Activated naive CD4-positive, alpha-beta T cell treated with anti-CD3 and anti-CD28 coated beads for 36 hours (primary cell): ENCODE data around the gene HOMER2. TPM values are rescaled to one million over a fixed set of nuclear protein-coding genes. Genes with fewer than 3 reads are reported as not detected.

ENCODE experiments used
- CTCF ChIA-PET: fragments of 350-600 bp; sonication (Branson Sonifier 250); formaldehyde crosslinking; loops from one replicate; lab custom pipeline; 2021; ENCODE audit warnings: antibody characterized with exemption; lab: Charles Lee
- DNase-seq: peaks from one replicate; pipeline ENCODE4 v3.0.0-alpha.2; 2020
- H3K27ac Mint-ChIP-seq: one replicate; pipeline ENCODE4 v1.8.0; 2021; ENCODE audit warnings: mild to moderate bottlenecking, mixed read lengths
- H3K27me3 Mint-ChIP-seq: one replicate; pipeline ENCODE4 v1.8.0; 2021; ENCODE audit warnings: low read depth, mixed read lengths
- H3K36me3 Mint-ChIP-seq: one replicate; pipeline ENCODE4 v1.8.0; 2021; ENCODE audit warnings: low read depth, mixed read lengths
- H3K4me1 Mint-ChIP-seq: one replicate; pipeline ENCODE4 v1.8.0; 2021; ENCODE audit warnings: low read depth, mixed read lengths
- H3K4me3 Mint-ChIP-seq: one replicate; pipeline ENCODE4 v1.8.0; 2021; ENCODE audit warnings: mild to moderate bottlenecking, moderate library complexity, mixed read lengths
- H3K9me3 Mint-ChIP-seq: one replicate; pipeline ENCODE4 v1.8.0; 2021; ENCODE audit warnings: mixed read lengths
- intact Hi-C: fragments of 100-400 bp; cut with micrococcal nuclease; formaldehyde crosslinking; loops from one replicate; pipeline ENCODE4 v1.15.1; 2023
- total RNA-seq, 2 experiments: library from RNA; stranded (reverse); gene quantifications; one replicate each; pipeline ENCODE4 v1.2.3, GENCODE V29; 2021

The HOMER2 gene
- total RNA-seq, 2 experiments from 2014 or later, result 2.3 to 2.8 TPM

DNA sequence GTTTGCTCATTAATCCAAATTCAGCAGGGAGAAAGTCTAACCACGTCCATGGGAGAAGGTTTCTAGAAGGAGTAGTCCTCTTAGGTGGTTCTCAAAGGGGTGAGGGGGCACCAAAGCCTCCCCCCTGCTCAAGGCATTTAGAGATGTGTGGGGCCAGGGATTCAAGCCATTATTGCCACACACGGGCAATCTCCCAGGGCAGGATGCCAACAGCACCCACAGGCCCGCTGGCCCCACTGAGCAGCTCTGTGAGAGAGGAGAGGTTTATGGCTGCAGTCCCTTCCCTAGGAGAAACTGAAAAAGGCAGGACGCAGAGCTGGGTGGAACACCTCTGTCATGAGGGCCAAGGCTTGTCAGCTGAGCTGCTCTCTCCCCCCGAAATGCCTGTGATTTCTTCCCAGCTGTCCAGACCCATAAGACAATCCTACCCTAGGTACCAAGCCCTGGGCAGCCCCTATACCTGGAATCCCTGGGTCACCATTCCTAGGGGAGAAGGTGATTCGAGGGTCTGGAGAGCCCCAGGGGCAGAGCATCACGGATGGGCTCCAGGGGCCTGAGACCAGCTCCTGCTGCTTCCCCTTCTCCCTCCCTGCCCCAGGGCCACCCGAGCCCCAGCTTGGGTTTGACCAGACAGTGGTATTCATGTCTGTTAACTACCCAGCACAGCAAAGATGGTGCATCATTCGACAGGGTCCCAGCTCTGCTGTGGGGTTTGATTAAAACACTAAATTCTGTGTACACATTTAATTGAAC is 104.1 kb downstream of the HOMER2 start:
- DNase-seq, result no peak
- no peaks in the 10 kb centered on the region for H3K27me3 Mint-ChIP-seq
- H3K36me3 Mint-ChIP-seq, result no peaks in the 10 kb centered on the region
- no peak overlapping the region for H3K27ac Mint-ChIP-seq
- intact Hi-C loops, result loop anchor here (2.0 to 5.0 kb wide), 2 partner anchors 139 to 152 kb away; partner anchors contain the start of gene RAMAC
- H3K4me3 Mint-ChIP-seq, result no peak overlapping the region
- H3K4me1 Mint-ChIP-seq, result peaks cover 21% of the 10 kb centered on the region
- CTCF ChIA-PET, result interaction anchor here (1.2 to 3.0 kb wide), 2 partner anchors 13 to 153 kb away, joined by 3 to 23 read pairs; no protein-coding TSS in a partner anchor
- no peaks in the 10 kb centered on the region for H3K9me3 Mint-ChIP-seq

DNA sequence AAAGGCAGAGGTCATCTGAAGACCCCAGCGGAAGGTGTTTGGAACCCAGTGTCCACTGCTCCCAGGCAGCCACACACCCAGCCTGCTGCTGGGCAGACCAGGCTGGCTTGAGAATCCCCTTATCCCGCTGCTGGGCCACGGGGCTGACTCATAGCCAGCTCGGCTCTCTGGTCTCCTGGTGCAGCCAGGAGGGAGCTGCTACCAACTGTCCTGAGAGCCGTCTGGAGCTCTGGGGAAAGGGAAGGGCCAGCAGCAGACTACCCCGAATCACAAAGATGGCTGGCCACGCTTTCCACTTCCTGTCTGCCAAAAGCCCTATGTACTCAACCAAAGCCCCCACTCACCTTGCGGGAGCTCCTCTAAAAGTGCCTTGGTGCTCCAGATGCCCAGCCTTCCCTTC is 104.8 kb downstream of the HOMER2 start:
- DNase-seq, result no peak
- CTCF ChIA-PET, result interaction anchor here (1.0 to 3.0 kb wide), 2 partner anchors 152 to 154 kb away, joined by 3 to 23 read pairs; no protein-coding TSS in a partner anchor
- Mint-ChIP-seq H3K27me3 (no peaks in the 10 kb centered on the region), H3K27ac (no peak overlapping the region), H3K4me3 (no peak overlapping the region), H3K9me3 (no peaks in the 10 kb centered on the region), H3K36me3 (no peaks in the 10 kb centered on the region), H3K4me1 (peaks cover 17% of the 10 kb centered on the region)
- intact Hi-C loops, result loop anchor here (2.0 to 5.0 kb wide), 2 partner anchors 140 to 153 kb away; partner anchors contain the start of gene RAMAC

DNA sequence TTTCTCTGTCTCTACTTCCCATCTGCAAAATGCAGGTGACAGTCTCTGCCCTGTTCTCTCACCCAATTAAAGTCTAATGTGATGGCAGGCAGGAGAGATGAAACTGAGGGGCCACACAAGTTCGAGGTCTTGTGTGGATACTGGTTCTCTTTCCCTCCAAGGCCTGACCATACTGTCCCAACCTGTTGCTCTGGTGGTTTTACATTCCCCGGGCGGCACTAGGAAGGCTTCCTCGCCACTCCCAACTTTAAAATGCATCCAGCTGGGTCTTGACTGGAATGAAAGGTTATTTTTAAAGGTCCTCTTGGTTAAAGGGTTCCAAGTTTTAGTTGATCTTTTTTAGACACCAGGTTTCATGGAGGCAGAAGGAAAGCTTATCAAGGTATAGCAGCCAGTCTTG is 105.9 kb downstream of the HOMER2 start:
- intact Hi-C loops, result loop anchor here (5.0 kb wide), 1 partner anchor 141 kb away; the partner anchor contains the start of gene RAMAC
- CTCF ChIA-PET, result interaction anchor here (0.6 to 1.0 kb wide), 2 partner anchors 70 to 153 kb away, joined by 3 to 5 read pairs; no protein-coding TSS in a partner anchor
- Mint-ChIP-seq H3K4me3 (no peak overlapping the region), H3K9me3 (no peaks in the 10 kb centered on the region), H3K4me1 (peaks cover 16% of the 10 kb centered on the region), H3K36me3 (no peaks in the 10 kb centered on the region), H3K27ac (no peak overlapping the region), H3K27me3 (no peaks in the 10 kb centered on the region)
- no peak for DNase-seq

DNA sequence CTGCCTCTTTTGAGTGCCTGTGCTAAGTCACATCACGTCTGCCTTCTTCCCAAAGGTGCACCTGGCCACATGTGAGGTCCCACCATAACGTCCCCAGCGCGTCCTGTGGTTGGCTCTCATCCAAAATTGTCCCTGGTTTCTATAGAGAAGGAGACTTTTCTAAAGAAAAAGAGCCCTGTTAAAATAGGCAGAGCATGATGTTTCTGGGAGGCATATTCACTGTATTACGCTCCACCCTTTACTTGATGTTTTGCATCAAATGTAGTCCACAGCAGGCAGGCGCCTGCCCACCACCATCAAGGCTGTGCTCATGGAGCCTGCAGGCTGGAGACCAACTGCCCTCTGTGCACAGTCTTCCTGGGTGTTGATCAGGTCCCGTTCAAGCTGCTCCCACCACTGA is 106.8 kb downstream of the HOMER2 start:
- CTCF ChIA-PET, result no interaction called here
- no peaks in the 10 kb centered on the region for H3K9me3 Mint-ChIP-seq
- no peak for DNase-seq
- H3K27me3 Mint-ChIP-seq, result no peaks in the 10 kb centered on the region
- H3K36me3 Mint-ChIP-seq, result no peaks in the 10 kb centered on the region
- no peak overlapping the region for H3K27ac Mint-ChIP-seq
- intact Hi-C loops, result loop anchor here (5.0 kb wide), 1 partner anchor 142 kb away; the partner anchor contains the start of gene RAMAC
- peaks cover 16% of the 10 kb centered on the region for H3K4me1 Mint-ChIP-seq
- H3K4me3 Mint-ChIP-seq, result no peak overlapping the region

DNA sequence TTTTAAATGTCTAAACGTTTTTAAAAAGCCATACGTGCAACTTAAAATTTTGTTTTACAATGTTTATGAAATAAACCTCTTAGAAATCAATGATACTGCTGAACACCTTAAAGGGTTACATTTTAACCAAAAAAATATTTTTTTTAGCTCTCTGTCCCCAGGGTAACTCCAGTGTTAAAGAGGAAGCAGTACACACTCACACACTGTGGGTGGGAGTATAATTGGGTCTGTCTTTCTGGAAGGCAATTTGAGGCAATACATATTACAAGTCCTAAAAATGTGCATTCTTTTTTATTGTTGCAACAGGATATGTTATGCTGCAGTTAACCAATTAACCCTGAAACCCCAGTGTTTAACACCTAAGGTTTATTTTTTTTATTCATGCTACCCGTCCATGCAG is 109.0 kb downstream of the HOMER2 start:
- Mint-ChIP-seq H3K9me3 (no peaks in the 10 kb centered on the region), H3K4me1 (peaks cover 8% of the 10 kb centered on the region), H3K4me3 (no peak overlapping the region), H3K27me3 (no peaks in the 10 kb centered on the region), H3K27ac (no peak overlapping the region), H3K36me3 (no peaks in the 10 kb centered on the region)
- CTCF ChIA-PET, result no interaction called here
- intact Hi-C loops, result no loop called here
- no peak for DNase-seq

DNA sequence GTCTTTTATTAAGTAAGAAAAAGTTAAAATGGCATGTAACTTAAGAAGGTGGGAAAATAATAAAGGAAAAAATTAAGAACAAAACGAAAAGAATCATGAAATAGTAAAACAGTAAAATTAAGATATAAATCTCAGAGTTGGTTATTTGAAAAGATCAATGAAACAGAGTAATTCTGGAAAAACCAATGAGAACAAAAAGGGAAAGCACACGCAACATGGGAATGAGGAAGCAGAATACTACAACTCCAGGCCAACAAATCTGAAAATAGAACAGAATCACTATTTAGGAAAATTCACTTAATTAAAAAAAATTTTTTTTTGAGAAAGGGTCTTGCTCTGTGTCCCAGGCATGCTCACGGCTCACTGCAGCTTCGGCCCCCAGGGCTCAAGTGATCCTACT is 112.4 kb downstream of the HOMER2 start:
- DNase-seq, result no peak
- CTCF ChIA-PET, result no interaction called here
- H3K9me3 Mint-ChIP-seq, result no peaks in the 10 kb centered on the region
- intact Hi-C loops, result no loop called here
- no peaks in the 10 kb centered on the region for H3K27me3 Mint-ChIP-seq
- H3K36me3 Mint-ChIP-seq, result peaks cover 25% of the 10 kb centered on the region
- H3K27ac Mint-ChIP-seq, result no peak overlapping the region
- no peak overlapping the region for H3K4me3 Mint-ChIP-seq
- peaks cover 8% of the 10 kb centered on the region for H3K4me1 Mint-ChIP-seq

DNA sequence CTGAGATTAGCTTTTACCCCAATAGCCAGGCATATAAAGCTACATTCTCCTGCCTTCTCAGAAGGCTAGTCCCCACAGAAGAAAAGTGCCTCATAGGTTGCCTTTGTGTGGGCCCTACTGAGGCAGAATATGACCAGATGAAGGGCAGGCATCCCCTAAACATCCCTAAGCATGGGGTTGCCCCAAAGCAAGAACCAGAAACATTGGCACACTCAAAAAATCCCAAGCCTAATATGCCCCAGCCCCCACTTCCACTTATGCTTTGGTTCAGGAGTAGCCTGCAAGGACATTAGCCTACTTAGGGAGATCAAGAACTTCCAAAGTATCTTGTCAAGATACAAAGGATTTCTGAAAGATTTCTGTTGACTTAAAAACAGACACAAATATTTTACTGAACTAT is 113.4 kb downstream of the HOMER2 start:
- no peak overlapping the region for H3K4me3 Mint-ChIP-seq
- CTCF ChIA-PET, result no interaction called here
- no peaks in the 10 kb centered on the region for H3K9me3 Mint-ChIP-seq
- intact Hi-C loops, result no loop called here
- peaks cover 2% of the 10 kb centered on the region for H3K4me1 Mint-ChIP-seq
- H3K27ac Mint-ChIP-seq, result no peak overlapping the region
- H3K27me3 Mint-ChIP-seq, result no peaks in the 10 kb centered on the region
- peaks cover 31% of the 10 kb centered on the region for H3K36me3 Mint-ChIP-seq
- DNase-seq, result no peak

DNA sequence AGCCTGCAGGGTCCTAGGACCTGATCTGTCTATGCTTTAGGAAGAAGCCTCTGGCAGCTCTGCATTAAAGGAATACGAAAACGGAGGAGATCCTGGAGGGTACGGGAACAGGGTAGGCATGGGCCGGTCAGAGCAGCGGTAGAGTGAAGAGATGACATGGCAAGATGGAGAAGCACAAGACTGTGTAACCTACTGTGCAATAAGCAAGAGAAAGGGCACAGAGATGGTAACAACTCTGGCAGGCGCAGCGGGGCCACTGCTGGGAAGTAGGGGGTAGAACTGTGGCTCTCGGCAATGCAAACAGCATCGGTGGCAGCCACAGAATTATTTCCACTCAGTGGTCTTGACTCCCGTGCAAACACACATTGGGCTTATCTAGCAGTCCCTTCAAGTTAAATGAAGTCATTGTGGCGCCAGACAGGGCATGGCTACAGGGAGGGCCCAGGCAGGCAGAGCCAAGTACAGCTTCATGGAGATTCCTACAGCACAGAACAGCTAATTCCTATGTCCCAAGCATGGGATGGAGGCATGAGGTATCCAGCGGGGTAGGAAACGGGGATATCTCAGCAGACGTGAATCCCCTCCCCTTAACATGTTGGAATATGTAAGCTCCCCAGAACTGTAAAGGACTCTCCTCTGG is 114.3 kb downstream of the HOMER2 start:
- intact Hi-C loops, result no loop called here
- CTCF ChIA-PET, result no interaction called here
- Mint-ChIP-seq H3K4me1 (peaks cover 1% of the 10 kb centered on the region), H3K36me3 (peaks cover 37% of the 10 kb centered on the region), H3K27ac (no peak overlapping the region), H3K4me3 (no peak overlapping the region), H3K27me3 (no peaks in the 10 kb centered on the region), H3K9me3 (no peaks in the 10 kb centered on the region)
- no peak for DNase-seq

DNA sequence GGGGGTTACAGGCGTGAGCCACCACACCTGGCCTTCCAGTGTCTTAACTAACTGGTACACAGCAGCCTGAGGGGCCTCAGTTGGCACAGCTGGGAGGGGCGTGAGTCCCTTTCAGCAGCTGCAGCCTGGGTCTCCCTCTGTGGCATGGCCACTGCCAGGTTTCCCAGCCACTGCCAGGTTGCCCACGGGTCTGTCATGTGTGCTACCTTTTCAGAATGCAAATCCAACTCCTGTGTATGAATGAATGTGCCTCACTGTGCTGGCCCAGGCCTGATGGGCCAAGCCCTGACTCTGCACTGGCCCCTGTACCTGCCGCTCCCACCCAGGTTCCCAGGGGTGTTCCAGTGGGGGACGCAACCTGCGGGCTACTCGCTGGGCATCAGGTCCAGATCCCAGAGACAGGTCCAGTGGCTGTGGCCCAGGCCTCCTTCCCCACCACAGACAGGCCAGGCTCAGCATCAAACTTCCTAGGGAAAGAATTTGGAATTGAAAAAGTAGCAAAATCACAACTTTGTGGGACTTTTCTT is 117.1 kb downstream of the HOMER2 start:
- no peaks in the 10 kb centered on the region for H3K9me3 Mint-ChIP-seq
- intact Hi-C loops, result no loop called here
- DNase-seq, result no peak
- peaks cover 20% of the 10 kb centered on the region for H3K4me1 Mint-ChIP-seq
- H3K27me3 Mint-ChIP-seq, result no peaks in the 10 kb centered on the region
- no peak overlapping the region for H3K4me3 Mint-ChIP-seq
- CTCF ChIA-PET, result no interaction called here
- H3K36me3 Mint-ChIP-seq, result peaks cover 56% of the 10 kb centered on the region
- no peak overlapping the region for H3K27ac Mint-ChIP-seq

DNA sequence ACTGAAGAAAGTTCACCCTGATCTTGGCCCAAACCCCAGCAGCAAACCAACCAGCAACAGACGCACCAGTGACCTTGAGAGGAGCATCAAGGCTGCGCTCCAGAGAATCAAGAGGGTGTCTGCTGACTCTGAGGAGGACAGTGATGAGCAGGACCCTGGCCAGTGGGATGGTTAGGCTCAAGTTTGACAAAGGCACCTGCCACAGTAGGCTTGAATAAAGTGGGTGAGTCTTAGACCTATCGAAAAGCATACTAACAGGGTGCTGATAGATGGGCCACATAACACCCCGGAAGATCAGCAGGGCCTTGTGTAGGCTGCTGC is 119.2 kb downstream of the HOMER2 start:
- no peaks in the 10 kb centered on the region for H3K27me3 Mint-ChIP-seq
- peaks cover 67% of the 10 kb centered on the region for H3K36me3 Mint-ChIP-seq
- no peak for DNase-seq
- H3K4me1 Mint-ChIP-seq, result peaks cover 21% of the 10 kb centered on the region
- intact Hi-C loops, result no loop called here
- H3K4me3 Mint-ChIP-seq, result no peak overlapping the region
- CTCF ChIA-PET, result interaction anchor here (0.7 to 1.0 kb wide), 3 partner anchors 16 to 167 kb away, joined by 3 to 4 read pairs (median 3); no protein-coding TSS in a partner anchor
- H3K27ac Mint-ChIP-seq, result no peak overlapping the region
- no peaks in the 10 kb centered on the region for H3K9me3 Mint-ChIP-seq

DNA sequence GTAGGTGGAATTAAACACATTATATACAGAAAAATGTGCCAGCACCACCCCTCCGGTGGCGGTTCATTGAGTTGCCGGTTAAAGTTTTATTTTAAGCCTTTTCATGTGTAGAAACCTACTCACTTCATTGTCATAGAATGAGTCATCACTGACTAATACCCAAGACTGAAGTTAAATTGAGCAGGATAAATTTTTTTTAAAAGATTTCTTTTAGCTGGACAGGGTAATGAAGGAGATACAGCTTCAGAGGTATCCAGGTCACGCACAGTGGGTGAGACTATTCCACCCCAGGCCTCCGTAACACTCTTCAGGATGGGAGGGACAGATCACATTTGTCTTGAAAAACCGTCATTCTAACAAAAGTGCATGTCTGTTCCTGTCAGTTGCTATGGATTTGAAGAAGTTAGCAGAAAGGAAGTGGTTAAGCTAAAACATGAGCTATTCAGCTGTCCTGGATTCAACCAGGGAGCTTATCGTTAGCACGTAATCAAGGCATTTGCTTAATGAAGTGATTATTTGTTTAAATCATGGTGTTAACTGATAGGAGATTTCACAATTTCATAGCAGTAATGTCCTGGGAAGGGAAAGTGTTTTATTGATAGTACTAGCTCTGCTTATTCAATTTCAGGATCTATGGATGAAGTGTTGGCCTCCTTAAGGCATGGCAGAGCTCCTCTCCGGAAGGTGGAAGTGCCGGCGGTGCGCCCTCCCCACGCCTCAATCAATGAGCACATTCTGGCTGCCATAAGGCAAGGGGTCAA is 119.7 kb downstream of the HOMER2 start:
- intact Hi-C loops, result loop anchor here (1.0 kb wide), 3 partner anchors 21 to 154 kb away; partner anchors contain the start of gene RAMAC
- Mint-ChIP-seq H3K4me3 (no peak overlapping the region), H3K27me3 (no peaks in the 10 kb centered on the region), H3K36me3 (peaks cover 68% of the 10 kb centered on the region), H3K9me3 (no peaks in the 10 kb centered on the region), H3K27ac (peak overlapping the region; percentile 46), H3K4me1 (peaks cover 27% of the 10 kb centered on the region)
- peak; percentile 74 for DNase-seq
- CTCF ChIA-PET, result interaction anchor here (0.7 to 1.0 kb wide), 3 partner anchors 17 to 167 kb away, joined by 3 to 4 read pairs (median 3); no protein-coding TSS in a partner anchor
